Spleen (tissue), 13 donors: ENCODE data around the gene AKR1C8. TPM values are rescaled to one million over a fixed set of nuclear protein-coding genes. Genes with fewer than 3 reads are reported as not detected.
"Not testable (repeated sequence)": the region's sequence is repeated elsewhere in the genome, so short reads cannot be mapped to it uniquely, and the experiment has no call there.

Experiments used
- DNase-seq: peaks from one replicate; pipeline ENCODE4 v3.0.0-alpha.2; 2020
- H3K27ac ChIP-seq, 8 donors: fragments of 200-600 bp; sonication (generic) in 7 of 8; 1 replicate in 4 of 8; 2 replicates in 4 of 8; pipeline versions ENCODE4 v1.5.0 to v1.8.0; 2016 to 2021; ENCODE audit warnings: inconsistent platforms in 4 of 8, mild to moderate bottlenecking in 4 of 8, moderate library complexity in 1 of 8
- H3K27me3 ChIP-seq, 7 donors: fragments of 200-600 bp; sonication (generic) in 6 of 7; replicated peaks in 1 of 7; 1 replicate in 4 of 7; 2 replicates in 3 of 7; pipeline versions ENCODE4 v1.5.0 to v1.8.0; 2016 to 2021; ENCODE audit warnings: inconsistent platforms in 3 of 7, mild to moderate bottlenecking in 1 of 7
- H3K36me3 ChIP-seq, 6 donors: fragments of 200-600 bp; sonication (generic) in 5 of 6; 1 replicate in 4 of 6; 2 replicates in 2 of 6; pipeline versions ENCODE4 v1.5.0 to v1.8.0; 2016 to 2021; ENCODE audit warnings: inconsistent platforms in 2 of 6
- H3K4me1 ChIP-seq, 6 donors: fragments of 200-600 bp; sonication (generic) in 5 of 6; 1 replicate in 3 of 6; 2 replicates in 3 of 6; pipeline versions ENCODE4 v1.5.0 to v1.8.0; 2016 to 2021; ENCODE audit warnings: inconsistent platforms in 3 of 6
- H3K4me3 ChIP-seq, 8 donors: fragments of 200-600 bp; sonication (generic) in 7 of 8; 1 replicate in 4 of 8; 2 replicates in 4 of 8; pipeline versions ENCODE4 v1.5.0 to v1.8.0; 2016 to 2021; ENCODE audit warnings: inconsistent platforms in 4 of 8, mild to moderate bottlenecking in 4 of 8, moderate library complexity in 2 of 8
- H3K9me3 ChIP-seq, 8 donors: fragments of 200-600 bp; sonication (generic) in 7 of 8; 1 replicate in 4 of 8; 2 replicates in 4 of 8; pipeline versions ENCODE4 v1.5.0 to v1.8.0; 2016 to 2021; ENCODE audit warnings: inconsistent platforms in 4 of 8
- POLR2A ChIP-seq, 3 donors: fragments of 450-650 bp; IDR thresholded peaks; one replicate each; pipeline ENCODE4 v1.5.1; 2017; ENCODE audit warnings: antibody characterized with exemption in 3 of 3, mild to moderate bottlenecking in 1 of 3
- POLR2AphosphoS5 ChIP-seq, 3 donors: sonication (generic); formaldehyde crosslinking; IDR thresholded peaks; one replicate each; pipeline ENCODE4 v1.5.1; 2017; ENCODE audit warnings: antibody characterized with exemption in 3 of 3
- WGBS, 5 donors: extraction: QIAGEN DNeasy Blood & Tissue Kit in 3 of 5; methylation state at CpG; one replicate each; pipeline versions ENCODE4 v1.1.5 to v1.1.7; 2013 to 2018; 5-methylcytosine and 5-hydroxymethylcytosine counted together
- intact Hi-C: fragments of 100-400 bp; cut with DNase I; formaldehyde crosslinking; loops from one replicate; pipeline ENCODE4 v1.15.0; 2023; ENCODE audit warnings: low total_unique reads
- long read RNA-seq, 2 donors: transcript quantifications; one replicate each; lab custom pipeline, GENCODE V29; 2026
- polyA plus RNA-seq, 3 donors: library from polyadenylated mRNA; stranded (reverse); fragments of 200-250 nt; gene quantifications; one replicate each; pipeline ENCODE4 v1.2.1, GENCODE V29; 2013
- total RNA-seq, 7 donors: library from RNA; depleted of rRNA in 3 of 7; stranded (reverse); fragments of >200 nt in 3 of 7; fragmentation: NEBNext Ultra II Directional in 4 of 7; extraction: Animal tissue kit (Norgen Biotek cat#: 25700) in 4 of 7; gene quantifications; one replicate each; pipeline versions ENCODE4 v1.1.0 to v1.2.1, GENCODE V29; 2016 to 2021
- TF ChIP-seq, protein P1 (sequence below), 11 experiments: fragments of 200-600 bp in 7 of 11; fragments of 450-650 bp in 4 of 11; sonication (generic) in 4 of 11; IDR thresholded peaks in 8 of 11; conservative IDR thresholded peaks in 3 of 11; 1 replicate in 7 of 11; 2 replicates in 4 of 11; pipeline versions ENCODE4 v1.4.0 to v1.8.0; 2016 to 2021; ENCODE audit warnings: antibody characterized with exemption in 11 of 11, inconsistent platforms in 4 of 11, mild to moderate bottlenecking in 1 of 11
- donor health status: healthy with polysubstance abuse.
- donor health status: DM: no; HTN: no; CAD: no; lungs with moderate emphysema.
- donor health status: DM: no; HTN: no; CAD: no.
- donor health status: Bipolar disorder and iron deficiency.
- donor health status: healthy.
- donor health status: DM: no; HTN: no; CAD: no.
- donor health status: DM: yes; HTN: yes; CAD: no.

Gene AKR1C8
- total RNA-seq (under 1 TPM in 2 of 7 donors, not detected in 5; 0.23 to 0.26 TPM), polyA plus RNA-seq (not detected)
- long read RNA-seq, donor 1: 0 reads
- long read RNA-seq, donor 2: 0 reads

DNA sequence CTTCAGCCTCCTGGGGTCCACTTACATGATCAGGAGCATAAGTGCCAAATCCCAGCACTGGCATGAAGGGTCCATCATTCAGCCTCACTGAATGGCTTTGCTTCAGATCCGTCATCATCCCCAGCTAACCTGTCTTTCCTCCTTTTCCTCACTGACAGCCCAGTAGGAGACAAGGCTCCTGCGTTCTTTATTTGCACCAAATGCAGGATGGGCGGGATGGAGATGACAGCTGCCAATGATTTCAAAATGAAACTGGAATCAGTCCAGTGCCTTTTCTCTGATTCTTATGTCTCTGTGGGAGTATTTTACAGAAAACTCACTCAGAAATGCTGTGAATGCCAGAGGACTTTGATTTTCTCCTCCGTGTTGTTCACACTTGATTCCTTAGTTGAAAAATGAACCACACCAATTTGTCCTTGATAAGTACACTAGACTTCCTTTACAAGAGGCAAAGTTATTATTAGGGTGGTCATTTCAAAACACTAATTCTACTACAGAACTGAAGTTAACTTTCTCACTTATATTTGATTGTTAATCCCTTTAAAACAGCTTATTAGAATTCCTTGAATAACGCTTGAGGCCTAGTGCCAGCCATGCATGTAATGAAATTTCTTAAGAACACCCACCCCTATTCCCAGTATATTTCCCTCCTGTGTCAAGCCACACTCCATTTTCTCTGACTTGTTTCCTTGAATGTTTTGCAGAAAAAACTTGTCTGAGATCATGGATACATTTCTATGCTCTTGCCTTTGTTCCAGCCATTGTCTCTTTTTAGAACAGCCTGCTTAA lies at the start of gene AKR1C8:
TSS of gene AKR1C8 (minus strand) at position 164 of the 789 bp plus-strand sequence. CDS start at position 118, 46 bp downstream.
- DNase-seq: no peak
- intact Hi-C loops: no loop called here
- no peak within 1 kb of the TSS for H3K4me3 ChIP-seq
- TF ChIP-seq POLR2AphosphoS5 (IDR thresholded peaks at IDR 0.05): no peak
- TF ChIP-seq, protein P1, sequence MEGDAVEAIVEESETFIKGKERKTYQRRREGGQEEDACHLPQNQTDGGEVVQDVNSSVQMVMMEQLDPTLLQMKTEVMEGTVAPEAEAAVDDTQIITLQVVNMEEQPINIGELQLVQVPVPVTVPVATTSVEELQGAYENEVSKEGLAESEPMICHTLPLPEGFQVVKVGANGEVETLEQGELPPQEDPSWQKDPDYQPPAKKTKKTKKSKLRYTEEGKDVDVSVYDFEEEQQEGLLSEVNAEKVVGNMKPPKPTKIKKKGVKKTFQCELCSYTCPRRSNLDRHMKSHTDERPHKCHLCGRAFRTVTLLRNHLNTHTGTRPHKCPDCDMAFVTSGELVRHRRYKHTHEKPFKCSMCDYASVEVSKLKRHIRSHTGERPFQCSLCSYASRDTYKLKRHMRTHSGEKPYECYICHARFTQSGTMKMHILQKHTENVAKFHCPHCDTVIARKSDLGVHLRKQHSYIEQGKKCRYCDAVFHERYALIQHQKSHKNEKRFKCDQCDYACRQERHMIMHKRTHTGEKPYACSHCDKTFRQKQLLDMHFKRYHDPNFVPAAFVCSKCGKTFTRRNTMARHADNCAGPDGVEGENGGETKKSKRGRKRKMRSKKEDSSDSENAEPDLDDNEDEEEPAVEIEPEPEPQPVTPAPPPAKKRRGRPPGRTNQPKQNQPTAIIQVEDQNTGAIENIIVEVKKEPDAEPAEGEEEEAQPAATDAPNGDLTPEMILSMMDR (IDR thresholded peaks at IDR 0.05 in 8 of 11, conservative IDR thresholded peaks at IDR 0.05 in 3 of 11): no peak
- TF ChIP-seq POLR2A (IDR thresholded peaks at IDR 0.05): no peak
- no peaks in the 10 kb centered on the region for H3K27me3 ChIP-seq
- H3K4me1 ChIP-seq: no peaks in the 10 kb centered on the region
- peak within 1 kb of the TSS in 1 of 8 donors; percentile 2 for H3K27ac ChIP-seq
- 72 to 86% (median 79%) methylated on average over 5 of the region's 5 CpGs for WGBS, 5 donors
- peaks cover 0 to 4% (median 0%) of the 10 kb centered on the region in 8 donors for H3K9me3 ChIP-seq
- H3K36me3 ChIP-seq: no peaks in the 10 kb centered on the region

DNA sequence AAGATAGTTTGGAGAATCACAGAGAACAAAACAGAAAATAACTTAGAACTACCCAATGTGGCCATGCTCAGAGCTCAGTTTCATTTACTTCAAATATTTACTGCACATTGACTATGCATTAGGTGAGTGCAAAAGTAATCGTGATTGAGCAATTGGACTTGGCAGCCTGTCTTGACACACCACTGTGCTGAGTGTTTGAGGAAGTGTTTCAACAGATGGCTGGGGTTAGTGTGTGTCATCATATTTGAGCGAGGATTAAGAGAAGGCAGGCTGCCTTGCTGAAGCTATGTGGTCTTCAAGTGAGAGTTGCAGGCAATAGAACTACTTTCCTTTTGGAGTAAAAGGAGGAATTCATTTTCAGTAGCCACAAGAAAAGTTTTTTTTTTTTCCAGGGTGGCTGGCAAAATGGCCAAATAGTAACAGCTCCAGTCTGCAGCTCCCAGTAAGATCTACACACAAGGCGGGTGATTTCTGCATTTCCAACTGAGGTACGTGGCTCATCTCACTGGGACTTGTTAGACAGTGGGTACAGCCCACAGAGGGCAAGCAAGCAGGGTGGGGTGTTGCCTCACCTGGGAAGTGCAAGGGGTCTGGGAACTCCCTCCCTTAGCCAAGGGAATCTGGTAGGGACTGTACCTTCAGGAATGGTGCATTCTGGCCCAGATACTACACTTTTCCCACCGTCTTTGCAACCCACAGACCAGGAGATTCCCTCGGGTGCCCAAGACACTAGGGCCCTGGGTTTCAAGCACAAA lies 49.3 kb upstream of the AKR1C8 start:
- DNase-seq: no peak
- H3K4me1 ChIP-seq: peaks cover 0 to 8% (median 0%) of the 10 kb centered on the region in 6 donors
- H3K9me3 ChIP-seq: peaks cover 0 to 12% (median 6%) of the 10 kb centered on the region in 8 donors
- no peaks in the 10 kb centered on the region for H3K36me3 ChIP-seq
- no peaks in the 10 kb centered on the region for H3K27me3 ChIP-seq
- peak in 1 of 3 donors; percentile 66 for TF ChIP-seq POLR2AphosphoS5 (IDR thresholded peaks at IDR 0.05)
- TF ChIP-seq, protein P1 (IDR thresholded peaks at IDR 0.05 in 8 of 11, conservative IDR thresholded peaks at IDR 0.05 in 3 of 11): no peak
- no peak overlapping the region for H3K4me3 ChIP-seq
- peak overlapping the region in 4 of 8 donors; percentile 51 to 65 (median 53) for H3K27ac ChIP-seq
- intact Hi-C loops: no loop called here
- 46 to 63% (median 53%) methylated on average over 6 of the region's 6 CpGs for WGBS, 5 donors

DNA sequence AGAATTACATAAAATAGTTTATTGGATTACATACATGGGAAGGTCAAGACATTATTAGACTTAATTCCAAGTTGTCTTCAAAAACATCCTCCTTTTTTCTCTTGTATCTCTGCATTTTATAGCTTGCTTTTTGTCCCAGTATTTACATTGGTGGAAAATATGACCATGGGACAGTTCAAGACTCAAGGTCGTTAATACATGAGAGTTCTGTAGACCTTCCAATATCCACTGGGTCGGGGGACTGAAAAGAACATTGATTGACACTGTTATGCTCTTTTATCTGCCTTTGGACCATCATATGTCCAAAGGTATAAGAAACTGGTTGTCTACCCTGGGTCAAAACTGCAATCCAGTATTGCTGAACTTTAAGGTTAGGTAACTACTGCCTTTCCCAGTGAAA lies 48.4 kb upstream of the AKR1C8 start:
- intact Hi-C loops: no loop called here
- Histone ChIP-seq H3K4me3 (no peak overlapping the region), H3K9me3 (peaks cover 0 to 12% (median 6%) of the 10 kb centered on the region in 8 donors), H3K4me1 (peaks cover 0 to 8% (median 0%) of the 10 kb centered on the region in 6 donors), H3K27ac (no peak overlapping the region), H3K36me3 (no peaks in the 10 kb centered on the region), H3K27me3 (no peaks in the 10 kb centered on the region)
- WGBS, 5 donors: 60 to 78% (median 74%) methylated on average over 2 of the region's 2 CpGs
- TF ChIP-seq POLR2A (IDR thresholded peaks at IDR 0.05): no peak
- TF ChIP-seq, protein P1 (IDR thresholded peaks at IDR 0.05 in 8 of 11, conservative IDR thresholded peaks at IDR 0.05 in 3 of 11): no peak
- no peak for TF ChIP-seq POLR2AphosphoS5 (IDR thresholded peaks at IDR 0.05)
- DNase-seq: no peak

DNA sequence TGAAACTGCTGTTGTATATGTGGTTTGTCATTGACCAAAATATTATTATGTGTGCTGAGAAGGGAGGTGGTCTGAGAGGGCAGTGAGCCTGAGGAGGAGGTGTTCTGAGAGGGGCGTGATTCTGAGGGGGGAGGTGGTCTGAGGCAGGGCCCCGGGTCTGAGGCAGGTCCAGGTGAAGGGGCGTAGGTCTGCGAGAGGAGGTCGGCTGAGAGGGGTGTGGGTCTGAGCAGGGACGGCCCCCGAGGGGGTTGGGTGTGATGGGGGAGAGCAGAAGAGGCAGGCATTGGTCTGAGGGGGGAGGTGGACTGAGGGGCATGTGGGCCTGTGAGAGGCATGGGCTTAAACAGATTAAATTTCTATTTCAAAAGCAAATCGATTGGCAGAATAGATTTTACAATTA lies 44.1 kb upstream of the AKR1C8 start:
- H3K4me1 ChIP-seq: no peaks in the 10 kb centered on the region
- H3K36me3 ChIP-seq: no peaks in the 10 kb centered on the region
- WGBS, 5 donors: 79 to 92% (median 87%) methylated on average over 8 of the region's 8 CpGs
- H3K4me3 ChIP-seq: no peak overlapping the region
- DNase-seq: no peak
- TF ChIP-seq POLR2AphosphoS5 (IDR thresholded peaks at IDR 0.05) (no peak), POLR2A (IDR thresholded peaks at IDR 0.05) (no peak)
- TF ChIP-seq, protein P1 (IDR thresholded peaks at IDR 0.05 in 8 of 11, conservative IDR thresholded peaks at IDR 0.05 in 3 of 11): no peak
- intact Hi-C loops: no loop called here
- no peak overlapping the region for H3K27ac ChIP-seq
- H3K27me3 ChIP-seq: no peaks in the 10 kb centered on the region
- no peaks in the 10 kb centered on the region for H3K9me3 ChIP-seq

DNA sequence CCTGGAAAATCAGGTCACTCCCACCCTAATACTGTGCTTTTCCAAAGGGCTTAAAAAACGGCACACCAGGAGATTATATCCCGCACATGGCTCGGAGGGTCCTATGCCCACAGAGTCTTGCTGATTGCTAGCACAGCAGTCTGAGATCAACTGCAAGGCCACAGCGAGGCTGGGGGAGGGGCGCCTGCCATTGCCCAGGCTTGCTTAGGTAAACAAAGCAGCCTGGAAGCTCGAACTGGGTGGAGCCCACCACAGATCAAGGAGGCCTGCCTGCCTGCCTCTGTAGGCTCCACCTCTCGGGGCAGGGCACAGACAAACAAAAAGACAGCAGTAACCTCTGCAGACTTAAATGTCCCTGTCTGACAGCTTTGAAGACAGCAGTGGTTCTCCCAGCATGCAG lies 38.0 kb upstream of the AKR1C8 start:
- intact Hi-C loops, DNase-seq, H3K27me3 ChIP-seq, H3K4me3 ChIP-seq, H3K4me1 ChIP-seq, H3K27ac ChIP-seq, H3K36me3 ChIP-seq, H3K9me3 ChIP-seq: not testable (repeated sequence)
- WGBS, 5 donors: 73 to 92% (median 85%) methylated on average over 7 of the region's 7 CpGs
